ENCODE results near the gene TRMT2A. TPM values are rescaled to one million over a fixed set of nuclear protein-coding genes. Genes with fewer than 3 reads are reported as not detected.

TRMT2A gene
- total RNA-seq, 2 donors from 2014 or later = 76.8 to 98.6 TPM

DNA sequence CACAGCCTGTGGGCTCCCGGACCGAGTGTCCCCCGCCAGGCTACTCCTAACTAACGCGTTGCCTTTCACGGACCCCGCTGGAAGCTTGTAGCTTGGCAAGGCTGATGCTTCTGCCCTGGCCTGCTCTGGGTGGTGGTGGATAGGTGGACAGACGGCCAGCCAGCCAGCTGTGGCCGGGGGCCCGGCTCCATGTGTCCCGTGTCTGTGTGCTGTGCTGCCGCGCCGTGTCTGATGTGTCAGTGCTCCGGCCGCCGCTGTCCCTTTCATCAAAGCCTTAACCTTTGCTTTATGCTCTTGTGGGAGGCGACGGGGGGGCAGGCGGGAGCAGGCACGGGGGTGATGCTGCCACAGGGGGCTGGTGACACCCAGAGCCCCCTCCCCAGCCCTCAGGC, 28.8 kb upstream of the TRMT2A start:
- Histone ChIP-seq H3K9me3 (no peaks in the 10 kb centered on the region), H3K27me3 (no peaks in the 10 kb centered on the region), H3K27ac (no peak overlapping the region), H3K36me3 (replicated peaks in 1 of 2; ENCODE audit: insufficient read depth in 1 of 2, low read depth in 2 of 2) (no peaks in the 10 kb centered on the region), H3K4me1 (no peaks in the 10 kb centered on the region), H3K4me3 (no peak overlapping the region)
- TF ChIP-seq POLR2A (IDR thresholded peaks at IDR 0.05) = no peak
- TF ChIP-seq, protein P1, sequence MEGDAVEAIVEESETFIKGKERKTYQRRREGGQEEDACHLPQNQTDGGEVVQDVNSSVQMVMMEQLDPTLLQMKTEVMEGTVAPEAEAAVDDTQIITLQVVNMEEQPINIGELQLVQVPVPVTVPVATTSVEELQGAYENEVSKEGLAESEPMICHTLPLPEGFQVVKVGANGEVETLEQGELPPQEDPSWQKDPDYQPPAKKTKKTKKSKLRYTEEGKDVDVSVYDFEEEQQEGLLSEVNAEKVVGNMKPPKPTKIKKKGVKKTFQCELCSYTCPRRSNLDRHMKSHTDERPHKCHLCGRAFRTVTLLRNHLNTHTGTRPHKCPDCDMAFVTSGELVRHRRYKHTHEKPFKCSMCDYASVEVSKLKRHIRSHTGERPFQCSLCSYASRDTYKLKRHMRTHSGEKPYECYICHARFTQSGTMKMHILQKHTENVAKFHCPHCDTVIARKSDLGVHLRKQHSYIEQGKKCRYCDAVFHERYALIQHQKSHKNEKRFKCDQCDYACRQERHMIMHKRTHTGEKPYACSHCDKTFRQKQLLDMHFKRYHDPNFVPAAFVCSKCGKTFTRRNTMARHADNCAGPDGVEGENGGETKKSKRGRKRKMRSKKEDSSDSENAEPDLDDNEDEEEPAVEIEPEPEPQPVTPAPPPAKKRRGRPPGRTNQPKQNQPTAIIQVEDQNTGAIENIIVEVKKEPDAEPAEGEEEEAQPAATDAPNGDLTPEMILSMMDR (IDR thresholded peaks at IDR 0.05) = no peak
- intact Hi-C loops (cut with DNase I) = no loop called here
- no peak for ATAC-seq
- DNase-seq = no peak
- WGBS, 2 donors = 92 to 93% methylated on average over 3 to 20 of the region's 21 CpGs

DNA sequence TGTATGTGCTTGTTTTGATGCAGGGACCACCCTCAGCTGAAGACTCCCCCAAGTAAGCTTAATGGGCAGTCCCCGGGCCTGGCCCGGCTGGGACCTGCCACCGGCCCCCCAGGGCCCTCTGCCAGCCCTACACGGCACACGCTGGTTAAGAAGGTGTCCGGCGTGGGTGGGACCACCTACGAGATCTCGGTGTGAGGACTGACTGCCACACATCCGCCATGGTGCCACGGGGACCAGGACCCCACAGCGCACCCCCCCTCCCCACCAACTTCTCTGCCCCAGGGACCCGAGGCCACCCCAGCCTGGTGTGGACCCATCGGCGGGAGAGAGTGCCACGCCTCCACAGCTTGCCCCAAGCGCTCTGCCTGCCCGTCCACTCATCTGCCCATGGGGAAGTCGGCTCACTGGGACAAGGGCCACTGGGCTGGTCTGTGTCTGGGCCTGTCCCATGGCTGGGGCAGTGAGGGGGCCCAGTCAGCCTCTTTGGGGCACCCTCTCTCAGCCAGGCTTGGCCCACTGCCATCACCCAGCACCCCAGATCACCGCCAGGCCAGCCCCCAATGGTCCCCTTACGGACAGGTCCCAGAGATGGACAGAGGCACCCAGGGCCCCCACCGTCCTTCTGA, 28.3 kb upstream of the TRMT2A start:
- Histone ChIP-seq H3K4me3 (no peak overlapping the region), H3K9me3 (no peaks in the 10 kb centered on the region), H3K4me1 (no peaks in the 10 kb centered on the region), H3K27ac (no peak overlapping the region), H3K27me3 (no peaks in the 10 kb centered on the region), H3K36me3 (replicated peaks in 1 of 2; ENCODE audit: insufficient read depth in 1 of 2, low read depth in 2 of 2) (no peaks in the 10 kb centered on the region)
- DNase-seq = no peak
- TF ChIP-seq, protein P1 (IDR thresholded peaks at IDR 0.05) = no peak
- TF ChIP-seq POLR2A (IDR thresholded peaks at IDR 0.05) = no peak
- ATAC-seq = no peak
- 90 to 94% methylated on average over 10 of the region's 22 CpGs for WGBS, 2 donors
- intact Hi-C loops (cut with DNase I) = no loop called here

DNA sequence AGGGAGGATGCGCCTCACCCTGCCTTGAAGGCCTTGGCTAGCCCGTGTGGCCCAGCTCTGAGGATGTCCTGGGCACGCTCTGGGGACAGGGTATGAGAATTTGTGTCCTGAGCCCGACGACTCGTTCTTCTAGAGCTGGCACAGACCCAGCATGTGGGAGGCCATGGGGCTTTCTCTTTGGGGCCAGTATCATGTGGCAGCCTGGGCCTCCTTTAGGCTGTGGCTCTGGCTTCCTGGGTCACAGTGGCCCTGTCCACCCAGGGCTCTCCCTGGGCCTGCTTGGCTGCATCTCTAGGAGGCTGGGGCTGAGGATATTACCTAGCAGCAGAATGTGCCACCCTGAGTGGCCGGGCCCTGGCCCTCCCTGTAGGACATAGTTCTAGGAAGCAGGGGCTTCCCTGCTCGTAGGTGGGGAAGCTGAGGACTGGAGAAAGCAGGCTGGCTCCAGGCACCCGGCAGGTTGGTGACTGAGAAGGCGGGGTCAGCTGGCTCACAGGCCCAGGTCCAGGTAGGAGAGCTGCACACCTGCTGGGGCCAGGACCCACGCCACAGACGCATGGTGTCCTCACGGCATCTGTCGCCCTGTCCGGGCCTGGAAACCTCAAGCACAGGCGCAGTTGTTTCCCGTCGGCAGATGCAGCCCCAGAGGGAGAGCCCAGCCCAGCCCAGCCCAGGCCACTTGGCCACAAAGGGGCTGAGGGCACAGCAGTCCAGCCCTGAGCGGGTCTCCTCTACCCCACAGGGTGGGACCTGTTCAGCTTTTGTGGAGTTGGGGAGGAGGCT, 27.0 kb upstream of the TRMT2A start:
- H3K4me1 ChIP-seq = no peaks in the 10 kb centered on the region

DNA sequence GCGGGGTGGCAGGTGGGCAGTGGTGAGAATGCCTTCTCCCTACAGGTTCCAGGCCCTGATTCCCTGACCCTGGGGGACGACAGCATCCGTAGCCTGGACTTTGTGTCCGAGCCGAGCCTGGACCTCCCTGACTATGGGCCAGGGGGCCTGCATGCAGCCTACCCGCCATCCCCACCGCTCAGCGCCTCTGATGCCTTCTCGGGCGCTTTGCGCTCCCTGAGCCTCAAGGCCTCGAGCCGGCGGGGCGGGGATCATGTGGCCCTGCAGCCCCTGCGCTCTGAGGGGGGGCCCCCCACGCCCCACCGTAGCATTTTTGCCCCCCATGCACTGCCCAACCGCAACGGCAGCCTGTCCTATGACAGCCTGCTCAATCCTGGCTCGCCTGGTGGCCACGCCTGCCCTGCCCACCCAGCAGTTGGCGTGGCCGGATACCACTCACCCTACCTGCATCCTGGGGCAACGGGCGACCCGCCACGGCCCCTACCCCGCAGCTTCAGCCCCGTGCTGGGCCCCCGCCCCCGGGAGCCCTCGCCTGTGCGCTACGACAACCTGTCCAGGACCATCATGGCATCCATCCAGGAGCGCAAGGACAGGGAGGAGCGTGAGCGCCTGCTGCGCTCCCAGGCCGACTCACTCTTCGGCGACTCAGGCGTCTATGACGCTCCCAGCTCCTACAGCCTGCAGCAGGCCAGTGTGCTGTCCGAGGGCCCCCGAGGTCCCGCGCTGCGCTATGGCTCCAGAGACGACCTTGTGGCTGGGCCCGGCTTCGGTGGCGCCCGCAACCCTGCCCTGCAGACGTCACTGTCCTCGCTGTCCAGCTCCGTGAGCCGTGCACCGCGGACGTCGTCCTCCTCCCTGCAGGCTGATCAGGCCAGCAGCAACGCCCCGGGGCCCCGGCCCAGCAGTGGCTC, 25.9 kb upstream of the TRMT2A start:
- no peak for DNase-seq
- no peak overlapping the region for H3K27ac ChIP-seq
- intact Hi-C loops (cut with DNase I) = no loop called here
- H3K9me3 ChIP-seq = no peaks in the 10 kb centered on the region
- H3K4me3 ChIP-seq = no peak overlapping the region
- no peaks in the 10 kb centered on the region for H3K27me3 ChIP-seq
- no peak for TF ChIP-seq POLR2A (IDR thresholded peaks at IDR 0.05)
- TF ChIP-seq, protein P1 (IDR thresholded peaks at IDR 0.05) = no peak
- 93 to 94% methylated on average over 30 to 63 of the region's 65 CpGs for WGBS, 2 donors
- ATAC-seq = no peak
- H3K36me3 ChIP-seq (replicated peaks in 1 of 2; ENCODE audit: insufficient read depth in 1 of 2, low read depth in 2 of 2) = no peaks in the 10 kb centered on the region
- peaks cover 5% of the 10 kb centered on the region for H3K4me1 ChIP-seq

More for the DNA sequence above, 27.0 kb upstream of the TRMT2A start:
- ATAC-seq (no peak), DNase-seq (no peak)
- no peaks in the 10 kb centered on the region for H3K9me3 ChIP-seq
- no peak overlapping the region for H3K4me3 ChIP-seq
- no peaks in the 10 kb centered on the region for H3K27me3 ChIP-seq
- H3K36me3 ChIP-seq (replicated peaks in 1 of 2; ENCODE audit: insufficient read depth in 1 of 2, low read depth in 2 of 2) = no peaks in the 10 kb centered on the region
- intact Hi-C loops (cut with DNase I) = no loop called here
- WGBS, 2 donors = 89 to 96% methylated on average over 4 to 19 of the region's 19 CpGs
- TF ChIP-seq, protein P1 (IDR thresholded peaks at IDR 0.05) = no peak
- no peak for TF ChIP-seq POLR2A (IDR thresholded peaks at IDR 0.05)
- no peak overlapping the region for H3K27ac ChIP-seq

Data from body of pancreas (tissue), 4 donors.